GM23248 (cell line): ENCODE data around the gene TMEM217. TPM values are rescaled to one million over a fixed set of nuclear protein-coding genes. Genes with fewer than 3 reads are reported as not detected.
A peak's percentile ranks its signal among the peaks of the same experiment; 100 is the strongest.

ENCODE experiments used
- DNase-seq: peaks from one replicate; pipeline ENCODE4 v3.0.0-alpha.2; 2015
- H2AFZ ChIP-seq: fragments of 200-600 bp; sonication (generic); 2 replicates; pipeline ENCODE4 v1.6.1; 2016; ENCODE audit warnings: antibody characterized with exemption
- H3F3A ChIP-seq: fragments of 200-600 bp; sonication (generic); 2 replicates; pipeline ENCODE4 v1.6.1; 2016; ENCODE audit warnings: mild to moderate bottlenecking, antibody characterized with exemption, mixed run types; ENCODE audit not compliant: insufficient read depth
- H3K27ac ChIP-seq: fragments of 200-600 bp; sonication (generic); 2 replicates; pipeline ENCODE4 v1.5.1; 2016; ENCODE audit warnings: mild to moderate bottlenecking
- H3K27me3 ChIP-seq: fragments of 200-600 bp; sonication (generic); replicated peaks from 2 replicates; pipeline ENCODE4 v1.6.1; 2016; ENCODE audit warnings: mild to moderate bottlenecking; ENCODE audit not compliant: insufficient read depth
- H3K36me3 ChIP-seq: fragments of 200-600 bp; sonication (generic); 2 replicates; pipeline ENCODE4 v1.6.1; 2016; ENCODE audit warnings: low read depth, mild to moderate bottlenecking
- H3K4me1 ChIP-seq: fragments of 200-600 bp; sonication (generic); 2 replicates; pipeline ENCODE4 v1.6.1; 2016; ENCODE audit warnings: mild to moderate bottlenecking; ENCODE audit not compliant: insufficient read depth
- H3K4me2 ChIP-seq: fragments of 200-600 bp; sonication (generic); one replicate; pipeline ENCODE4 v1.6.1; 2016; ENCODE audit warnings: mild to moderate bottlenecking; ENCODE audit not compliant: unreplicated experiment
- H3K4me3 ChIP-seq: fragments of 200-600 bp; sonication (generic); 2 replicates; pipeline ENCODE4 v1.5.1; 2016; ENCODE audit warnings: mild to moderate bottlenecking
- H3K79me2 ChIP-seq: fragments of 200-600 bp; sonication (generic); 2 replicates; pipeline ENCODE4 v1.6.1; 2016; ENCODE audit warnings: mild to moderate bottlenecking; ENCODE audit not compliant: insufficient read depth
- H3K9ac ChIP-seq: fragments of 200-600 bp; sonication (generic); 2 replicates; pipeline ENCODE4 v1.6.1; 2016; ENCODE audit warnings: mild to moderate bottlenecking
- H3K9me2 ChIP-seq: fragments of 200-600 bp; sonication (generic); 2 replicates; pipeline ENCODE4 v1.6.1; 2016; ENCODE audit warnings: mixed run types, mild to moderate bottlenecking, moderate library complexity; ENCODE audit not compliant: insufficient read depth
- H3K9me3 ChIP-seq: fragments of 200-600 bp; sonication (generic); one replicate; pipeline ENCODE4 v1.6.1; 2017; ENCODE audit warnings: low read depth
- H4K20me1 ChIP-seq: fragments of 200-600 bp; sonication (generic); 2 replicates; pipeline ENCODE4 v1.6.0; 2016; ENCODE audit not compliant: insufficient read depth
- EZH2 ChIP-seq: fragments of 200-600 bp; sonication (generic); IDR thresholded peaks from 2 replicates; pipeline ENCODE4 v1.6.1; 2018; ENCODE audit warnings: antibody characterized with exemption, mild to moderate bottlenecking; ENCODE audit not compliant: insufficient read depth, poor library complexity, severe bottlenecking
- EZH2phosphoT487 ChIP-seq: fragments of 200-600 bp; sonication (generic); IDR thresholded peaks from 2 replicates; pipeline ENCODE4 v1.6.1; 2018; ENCODE audit warnings: antibody characterized with exemption, moderate library complexity, mild to moderate bottlenecking, low read depth; ENCODE audit not compliant: insufficient read depth
- WGBS, 2 experiments: methylation state at CpG; one replicate each; pipeline ENCODE4 v1.1.6; 2015 to 2017; ENCODE audit warnings: low lambda C conversion rate in 2 of 2, low coverage in 1 of 2; ENCODE audit errors: missing lambda C conversion rate in 2 of 2; 5-methylcytosine and 5-hydroxymethylcytosine counted together
- in situ Hi-C: fragments of 300-500 bp; cut with MboI; formaldehyde crosslinking; loops from 2 replicates; pipeline ENCODE4 v1.15.0; 2020
- polyA plus RNA-seq: library from polyadenylated mRNA; unstranded; fragments of >200 nt; fragmentation: Nextera tagmentation; extraction: Ambion mirVana; gene quantifications from 2 replicates; pipeline ENCODE4 v1.2.1, GENCODE V29; 2016
- total RNA-seq: library from RNA; depleted of rRNA; stranded (reverse); fragments of >200 nt; shearing (Covaris generic); gene quantifications from 2 replicates; pipeline ENCODE4 v1.2.3, GENCODE V29; 2014

Gene TMEM217
- total and polyA plus RNA-seq, 2 experiments from 2014 or later = 1.2 to 6.5 TPM

- Histone ChIP-seq H3K9ac (no peak overlapping the region), H4K20me1 (no peaks in the 10 kb centered on the region), H3K9me2 (no peaks in the 10 kb centered on the region), H3K4me3 (no peak overlapping the region), H3K9me3 (no peaks in the 10 kb centered on the region), H3F3A (peaks cover 3% of the 10 kb centered on the region; the same call in 1 of the 2 replicates), H3K4me2 (no peak overlapping the region), H3K4me1 (0 out of 2 replicates have a peak, but pooled peaks cover 9% of the 10 kb centered on the region), H2AFZ (no peak overlapping the region), H3K27me3 (no peaks in the 10 kb centered on the region), H3K36me3 (no peaks in the 10 kb centered on the region), H3K27ac (no peak overlapping the region), H3K79me2 (no peaks in the 10 kb centered on the region)
- in situ Hi-C loops = no loop called here
- WGBS, 2 experiments = 98% methylated on average over 7 of the region's 7 CpGs
- TF ChIP-seq EZH2 (no peak), EZH2phosphoT487 (no peak)
- no peak for DNase-seq
These were observed 46.8 kb upstream of the TMEM217 start for GRCh38 chr6:37304766-37305165.

DNA sequence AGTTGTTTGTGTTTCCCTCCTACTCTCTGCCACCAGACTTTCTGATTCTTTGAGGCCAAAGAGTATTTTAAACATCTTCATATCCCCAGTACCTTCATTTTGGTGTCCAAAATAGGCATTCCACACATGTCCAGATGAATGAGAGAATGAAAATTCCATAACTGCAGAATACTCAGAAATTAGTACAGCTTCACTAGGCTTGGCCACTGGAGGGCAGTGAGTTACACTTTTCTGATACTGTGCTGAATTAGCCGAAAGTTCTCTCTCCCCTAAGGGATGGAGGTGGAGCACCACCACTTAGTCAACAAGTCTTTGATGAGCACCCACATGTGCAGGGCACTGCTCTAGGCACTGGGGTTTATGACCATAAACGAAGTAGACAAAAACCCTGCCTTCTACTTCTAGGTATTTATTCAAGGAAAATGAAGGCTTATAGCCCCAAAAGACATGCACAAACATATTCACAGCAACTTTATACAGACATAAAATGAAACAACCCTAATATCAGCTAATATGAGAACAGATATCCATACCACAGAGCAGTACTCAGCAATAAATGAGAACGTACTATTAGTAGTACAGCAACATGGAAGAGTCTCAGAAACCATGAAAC lies 46.1 kb upstream of the TMEM217 start:
- Histone ChIP-seq H3K36me3 (no peaks in the 10 kb centered on the region), H2AFZ (no peak overlapping the region), H3F3A (peaks cover 3% of the 10 kb centered on the region; the same call in 1 of the 2 replicates), H3K27me3 (no peaks in the 10 kb centered on the region), H3K9ac (no peak overlapping the region), H3K27ac (no peak overlapping the region), H3K4me2 (no peak overlapping the region), H4K20me1 (no peaks in the 10 kb centered on the region), H3K4me1 (0 out of 2 replicates have a peak, but pooled peaks cover 9% of the 10 kb centered on the region), H3K4me3 (no peak overlapping the region), H3K9me3 (no peaks in the 10 kb centered on the region), H3K79me2 (no peaks in the 10 kb centered on the region), H3K9me2 (no peaks in the 10 kb centered on the region)
- in situ Hi-C loops = no loop called here
- TF ChIP-seq EZH2phosphoT487 (no peak), EZH2 (no peak)
- WGBS, 2 experiments = 75 to 80% methylated on average over 3 of the region's 3 CpGs
- DNase-seq = peak; percentile 70

- no peaks in the 10 kb centered on the region for H3K79me2 ChIP-seq
- no peak for DNase-seq
- H3K36me3 ChIP-seq = no peaks in the 10 kb centered on the region
- H3K9ac ChIP-seq = no peak overlapping the region
- H3K9me2 ChIP-seq = no peaks in the 10 kb centered on the region
- peaks cover 3% of the 10 kb centered on the region; the same call in 1 of the 2 replicates for H3F3A ChIP-seq
- 0 out of 2 replicates have a peak, but pooled peaks cover 3% of the 10 kb centered on the region for H3K4me1 ChIP-seq
- in situ Hi-C loops = no loop called here
- TF ChIP-seq EZH2 (no peak), EZH2phosphoT487 (no peak)
- no peak overlapping the region for H2AFZ ChIP-seq
- no peak overlapping the region for H3K27ac ChIP-seq
- 83 to 87% methylated on average over 6 of the region's 6 CpGs for WGBS, 2 experiments
- H3K27me3 ChIP-seq = no peaks in the 10 kb centered on the region
- no peak overlapping the region for H3K4me2 ChIP-seq
- H3K4me3 ChIP-seq = no peak overlapping the region
- H4K20me1 ChIP-seq = no peaks in the 10 kb centered on the region
- H3K9me3 ChIP-seq = no peaks in the 10 kb centered on the region
These were observed 45.2 kb upstream of the TMEM217 start for GRCh38 chr6:37303091-37303660.

- Histone ChIP-seq H3K4me2 (no peak overlapping the region), H3K9me2 (no peaks in the 10 kb centered on the region), H3K4me3 (no peak overlapping the region), H3K27ac (no peak overlapping the region), H2AFZ (no peak overlapping the region), H3K36me3 (peaks cover 6% of the 10 kb centered on the region), H4K20me1 (no peaks in the 10 kb centered on the region), H3K79me2 (no peaks in the 10 kb centered on the region), H3K4me1 (no peaks in the 10 kb centered on the region), H3F3A (peaks cover 3% of the 10 kb centered on the region; the same call in 1 of the 2 replicates), H3K9ac (no peak overlapping the region), H3K27me3 (no peaks in the 10 kb centered on the region), H3K9me3 (no peaks in the 10 kb centered on the region)
- WGBS, 2 experiments = 95 to 96% methylated on average over 1 of the region's 1 CpG
- no peak for DNase-seq
- in situ Hi-C loops = no loop called here
- TF ChIP-seq EZH2 (no peak), EZH2phosphoT487 (no peak)
These were observed 44.2 kb upstream of the TMEM217 start for GRCh38 chr6:37302086-37302686.
